DND-41 (cell line): ENCODE data around the gene CRTC3.

Experiments
- CTCF ChIP-seq: IDR thresholded peaks from 2 replicates; pipeline ENCODE4 v1.5.1; 2012; ENCODE audit warnings: borderline replicate concordance, low read length, moderate library complexity, mild to moderate bottlenecking; ENCODE audit not compliant: poor library complexity, severe bottlenecking; ENCODE audit errors: extremely low read depth
- EZH2 ChIP-seq: IDR thresholded peaks from 3 replicates; pipeline ENCODE4 v1.6.1; 2012; ENCODE audit warnings: borderline replicate concordance, low read depth, mild to moderate bottlenecking, moderate library complexity, low read length, inconsistent platforms; ENCODE audit not compliant: severe bottlenecking

GRCh38 chr15:90664650-90665287 is 135.0 kb downstream of the CRTC3 start:
- TF ChIP-seq CTCF: no peak
- TF ChIP-seq EZH2: no peak
